ENCODE measurements around the gene NAA60.

GRCh38 chr16:3460121-3460520 is 16.6 kb downstream of the NAA60 start:
- TF ChIP-seq EZH2 (IDR thresholded peaks at IDR 0.05; ENCODE audit: insufficient read depth, poor library complexity, severe bottlenecking): no peak
- TF ChIP-seq EZH2phosphoT487 (IDR thresholded peaks at IDR 0.05; ENCODE audit: insufficient read depth, low read depth): no peak
